ENCODE measurements around the gene KLHDC7B. TPM values are rescaled to one million over a fixed set of nuclear protein-coding genes. Genes with fewer than 3 reads are reported as not detected.

The KLHDC7B gene
- total RNA-seq, 2 experiments from 2014 or later: 0.25 to 0.46 TPM

GRCh38 chr22:50573491-50574382 is 28.0 kb downstream of the KLHDC7B start:
- POLR2A ChIA-PET: interaction anchor here (1.6 kb wide), 1 partner anchor 8 kb away, joined by 7 read pairs; no protein-coding TSS in a partner anchor
- Histone ChIP-seq H3K4me3 (ENCODE audit: low read depth, low read length, poor library complexity, severe bottlenecking) (no peak overlapping the region), H3K9me3 (ENCODE audit: low read length) (no peaks in the 10 kb centered on the region), H3K27ac (ENCODE audit: low read depth, low read length, poor library complexity, severe bottlenecking) (no peak overlapping the region), H3K4me2 (ENCODE audit: low read length) (no peak overlapping the region), H3K4me1 (ENCODE audit: insufficient read depth, low read length, poor library complexity, severe bottlenecking) (peaks cover 26% of the 10 kb centered on the region), H3K36me3 (ENCODE audit: insufficient read depth, low read length) (peaks cover 92% of the 10 kb centered on the region), H2AFZ (ENCODE audit: low read length) (no peak overlapping the region), H3K9me2 (ENCODE audit: insufficient read depth, low read length) (no peaks in the 10 kb centered on the region), H4K20me1 (ENCODE audit: insufficient read depth, low read length) (no peaks in the 10 kb centered on the region), H3K79me2 (ENCODE audit: insufficient read depth, low read depth, low read length) (no peaks in the 10 kb centered on the region)
- no peak for DNase-seq (ENCODE audit: low spot score)
- intact Hi-C loops (cut with micrococcal nuclease; ENCODE audit: unreplicated experiment): no loop called here
- BruUV-seq (replicated peaks): no TSS peak
- CTCF ChIA-PET (ENCODE audit: unreplicated experiment): no interaction called here
- TF ChIP-seq EZH2phosphoT487 (IDR thresholded peaks at IDR 0.05; ENCODE audit: borderline replicate concordance, low read depth, low read length): no peak
- no peak for TF ChIP-seq CTCF (conservative IDR thresholded peaks at IDR 0.05; ENCODE audit: low read length)

GRCh38 chr22:50574383-50574755 is 28.7 kb downstream of the KLHDC7B start:
- H3K4me3 ChIP-seq (ENCODE audit: low read depth, low read length, poor library complexity, severe bottlenecking): no peak overlapping the region
- H3K9me3 ChIP-seq (ENCODE audit: low read length): no peaks in the 10 kb centered on the region
- CTCF ChIA-PET (ENCODE audit: unreplicated experiment): no interaction called here
- intact Hi-C loops (cut with micrococcal nuclease; ENCODE audit: unreplicated experiment): no loop called here
- DNase-seq (ENCODE audit: low spot score): no peak
- POLR2A ChIA-PET: interaction anchor here (1.6 kb wide), 1 partner anchor 9 kb away, joined by 7 read pairs; no protein-coding TSS in a partner anchor
- TF ChIP-seq CTCF (conservative IDR thresholded peaks at IDR 0.05; ENCODE audit: low read length): no peak
- TF ChIP-seq EZH2phosphoT487 (IDR thresholded peaks at IDR 0.05; ENCODE audit: borderline replicate concordance, low read depth, low read length): no peak
- no peaks in the 10 kb centered on the region for H3K79me2 ChIP-seq (ENCODE audit: insufficient read depth, low read depth, low read length)
- BruUV-seq (replicated peaks): no TSS peak
- no peak overlapping the region for H3K4me2 ChIP-seq (ENCODE audit: low read length)
- no peaks in the 10 kb centered on the region for H4K20me1 ChIP-seq (ENCODE audit: insufficient read depth, low read length)
- H3K27ac ChIP-seq (ENCODE audit: low read depth, low read length, poor library complexity, severe bottlenecking): no peak overlapping the region
- no peak overlapping the region for H2AFZ ChIP-seq (ENCODE audit: low read length)
- peaks cover 24% of the 10 kb centered on the region for H3K4me1 ChIP-seq (ENCODE audit: insufficient read depth, low read length, poor library complexity, severe bottlenecking)
- peaks cover 92% of the 10 kb centered on the region for H3K36me3 ChIP-seq (ENCODE audit: insufficient read depth, low read length)
- H3K9me2 ChIP-seq (ENCODE audit: insufficient read depth, low read length): no peaks in the 10 kb centered on the region

- ChIA-PET POLR2A (interaction anchor here (1.6 kb wide), 1 partner anchor 10 kb away, joined by 7 read pairs; no protein-coding TSS in a partner anchor), CTCF (ENCODE audit: unreplicated experiment) (interaction anchor here (1.0 kb wide), 1 partner anchor 13 kb away, joined by 3 read pairs; the partner anchor contains the start of gene SYCE3)
- Histone ChIP-seq H3K4me3 (ENCODE audit: low read depth, low read length, poor library complexity, severe bottlenecking) (no peak overlapping the region), H4K20me1 (ENCODE audit: insufficient read depth, low read length) (no peaks in the 10 kb centered on the region), H3K27ac (ENCODE audit: low read depth, low read length, poor library complexity, severe bottlenecking) (no peak overlapping the region), H3K79me2 (ENCODE audit: insufficient read depth, low read depth, low read length) (no peaks in the 10 kb centered on the region), H2AFZ (ENCODE audit: low read length) (no peak overlapping the region), H3K9me3 (ENCODE audit: low read length) (no peaks in the 10 kb centered on the region), H3K9me2 (ENCODE audit: insufficient read depth, low read length) (no peaks in the 10 kb centered on the region), H3K36me3 (ENCODE audit: insufficient read depth, low read length) (peaks cover 92% of the 10 kb centered on the region), H3K4me1 (ENCODE audit: insufficient read depth, low read length, poor library complexity, severe bottlenecking) (peaks cover 13% of the 10 kb centered on the region), H3K4me2 (ENCODE audit: low read length) (no peak overlapping the region)
- intact Hi-C loops (cut with micrococcal nuclease; ENCODE audit: unreplicated experiment): no loop called here
- BruUV-seq (replicated peaks): no TSS peak
- TF ChIP-seq CTCF (conservative IDR thresholded peaks at IDR 0.05; ENCODE audit: low read length) (no peak), EZH2phosphoT487 (IDR thresholded peaks at IDR 0.05; ENCODE audit: borderline replicate concordance, low read depth, low read length) (no peak)
- DNase-seq (ENCODE audit: low spot score): no peak
Measured at GRCh38 chr22:50575426-50575941, 29.8 kb downstream of the KLHDC7B start.
